Muscle of back (tissue), 11 donors: ENCODE measurements around the gene LRP1B. TPM values are rescaled to one million over a fixed set of nuclear protein-coding genes. Genes with fewer than 3 reads are reported as not detected.
"Not testable (repeated sequence)": the region's sequence is repeated elsewhere in the genome, so short reads cannot be mapped to it uniquely, and the experiment has no call there.

Experiments
- DNase-seq, 3 donors: peaks; one replicate each; pipeline versions ENCODE4 v3.0.0 to v3.0.0-alpha.2; 2013
- polyA plus RNA-seq, 10 donors: library from polyadenylated mRNA; unstranded; fragments of 120-200 nt; gene quantifications; one replicate each; pipeline ENCODE4 v1.2.1, GENCODE V29; 2013; ENCODE audit not compliant: insufficient read length in 10 of 10

Gene LRP1B
- polyA plus RNA-seq, 10 donors = 0.94 to 2.8 (median 1.9) TPM

DNA sequence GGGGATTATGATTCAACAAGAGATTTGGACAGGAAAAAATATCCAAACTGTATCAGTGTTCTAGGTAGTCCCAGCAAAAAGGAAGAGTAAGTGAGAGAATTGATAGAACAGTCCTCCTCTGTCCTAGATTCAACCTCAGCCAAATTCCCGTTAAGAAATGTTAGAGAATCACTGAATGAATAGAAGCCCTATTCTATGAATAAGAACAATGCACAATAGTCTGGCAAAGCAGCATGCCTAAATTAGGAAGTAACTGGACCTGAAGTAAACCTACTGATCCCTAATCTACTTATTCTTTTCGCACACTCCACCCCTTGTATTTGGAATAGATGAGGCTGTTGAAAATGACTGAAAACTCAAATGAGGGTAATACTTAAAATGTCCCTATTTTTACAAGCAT lies 1665.5 kb downstream of the LRP1B start:
- DNase-seq = no peak

DNA sequence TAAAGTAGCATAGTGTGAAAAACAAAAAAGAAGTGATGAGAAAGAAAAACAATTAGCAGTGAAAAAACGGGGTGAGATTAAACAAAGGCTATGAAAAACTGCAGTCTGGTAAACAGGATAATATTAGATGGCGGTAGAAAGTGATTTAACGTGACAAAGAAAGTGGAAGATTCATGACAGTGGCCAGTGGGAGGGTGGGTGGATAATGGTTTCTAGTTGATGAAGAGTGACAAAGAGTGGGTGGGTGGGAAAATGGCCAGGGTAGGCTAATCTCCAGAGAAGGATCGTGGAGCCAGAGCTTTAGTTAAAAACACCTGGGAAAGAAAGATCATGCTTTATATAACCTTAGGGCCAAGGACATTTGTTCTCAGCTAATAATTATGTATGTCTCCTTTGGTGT lies 1667.8 kb downstream of the LRP1B start:
- no peak for DNase-seq

DNA sequence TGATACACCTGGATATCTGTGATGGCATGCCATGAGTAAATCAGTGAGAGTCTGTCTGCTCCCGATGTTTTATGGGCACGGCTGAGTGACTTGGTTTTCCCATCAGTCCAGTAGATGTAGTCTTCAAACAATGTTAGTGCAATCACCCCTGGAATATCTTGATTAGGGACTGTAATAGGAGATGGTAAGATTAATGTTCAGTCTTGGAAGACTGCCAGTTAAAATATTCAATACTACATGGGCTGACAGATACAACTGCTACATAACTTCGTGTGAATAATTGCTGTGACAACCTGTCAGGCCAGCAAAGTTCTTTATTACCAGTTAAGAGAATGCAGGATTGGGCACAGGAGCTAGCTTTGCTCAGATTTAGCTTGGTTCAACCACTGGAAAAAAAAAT lies 1673.3 kb downstream of the LRP1B start:
- DNase-seq = no peak

DNA sequence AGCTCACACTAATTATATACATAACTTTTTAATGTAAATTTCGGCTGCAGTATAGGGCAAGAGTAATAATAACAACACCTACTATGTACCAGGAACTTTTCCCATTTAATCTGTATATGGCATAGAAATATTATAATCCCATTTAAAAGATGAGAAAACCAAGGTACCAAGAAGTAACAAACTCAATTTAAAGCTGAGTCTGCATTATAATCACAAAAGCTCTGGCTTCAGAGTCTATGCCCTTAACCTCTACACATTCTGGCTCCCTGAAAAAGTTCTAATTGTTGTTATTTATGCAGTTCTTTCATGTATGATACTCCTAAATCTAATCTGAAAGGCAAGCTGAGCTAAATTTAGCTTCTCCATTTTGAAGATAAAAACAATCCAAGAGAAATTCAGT lies 1675.5 kb downstream of the LRP1B start:
- DNase-seq = no peak

DNA sequence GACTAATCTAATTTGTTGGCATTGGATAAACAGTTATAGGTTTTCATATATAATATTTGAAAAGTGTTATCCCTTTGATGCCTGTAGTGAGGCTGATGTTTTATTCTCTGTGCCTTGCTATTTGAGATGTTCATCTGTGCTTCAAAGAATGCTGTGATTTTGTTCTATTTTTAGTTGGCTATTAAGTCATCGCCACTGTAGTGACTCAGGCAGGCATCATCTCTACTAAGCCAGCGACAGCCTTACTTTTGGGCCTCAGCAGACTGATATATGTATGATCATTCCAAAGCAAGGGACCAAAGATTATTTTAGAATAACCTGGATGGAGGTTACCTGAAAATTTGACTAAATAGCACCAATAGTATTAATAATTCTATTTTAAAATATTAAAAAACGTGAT lies 1676.1 kb downstream of the LRP1B start:
- peak in 1 of 3 donors; percentile 43 for DNase-seq

DNA sequence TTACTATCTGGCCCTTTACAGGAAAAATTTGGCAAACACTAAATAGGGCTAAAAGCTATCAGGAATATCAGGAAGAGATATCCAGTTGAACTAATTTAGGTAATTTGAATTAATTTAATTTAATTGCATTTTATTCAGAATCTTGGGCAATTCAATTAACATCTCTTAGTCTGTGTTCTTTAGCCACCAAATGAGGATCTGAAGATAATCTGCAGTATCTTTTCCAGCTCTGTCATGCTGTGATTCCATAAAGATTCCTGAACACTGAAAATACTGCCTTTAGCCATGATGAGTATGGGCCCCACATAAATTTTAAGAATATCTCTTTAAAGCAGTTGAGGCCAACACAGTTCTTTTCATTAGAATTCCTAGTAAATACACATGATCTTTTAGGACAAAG lies 1679.5 kb downstream of the LRP1B start:
- DNase-seq = no peak

DNA sequence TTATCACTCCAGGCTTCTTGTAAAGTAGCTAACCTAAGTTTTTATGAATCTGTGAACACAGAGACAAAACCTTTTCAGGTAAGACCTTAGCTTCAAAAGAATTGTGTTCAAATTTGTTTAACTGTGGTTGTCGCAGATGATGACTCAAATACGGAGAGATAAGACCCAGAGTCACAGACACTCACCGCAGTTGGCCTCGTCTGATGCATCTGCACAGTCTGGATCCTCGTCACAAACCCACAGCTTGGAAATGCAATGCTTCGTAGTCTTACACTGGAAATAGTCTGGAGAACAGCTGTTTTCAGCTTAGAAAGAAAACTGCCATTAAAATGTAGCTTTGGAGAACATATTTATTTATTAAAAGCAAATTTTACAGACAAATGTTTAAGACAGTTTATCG lies 1688.5 kb downstream of the LRP1B start:
- DNase-seq = peak in 2 of 3 donors; percentile 16 to 48

DNA sequence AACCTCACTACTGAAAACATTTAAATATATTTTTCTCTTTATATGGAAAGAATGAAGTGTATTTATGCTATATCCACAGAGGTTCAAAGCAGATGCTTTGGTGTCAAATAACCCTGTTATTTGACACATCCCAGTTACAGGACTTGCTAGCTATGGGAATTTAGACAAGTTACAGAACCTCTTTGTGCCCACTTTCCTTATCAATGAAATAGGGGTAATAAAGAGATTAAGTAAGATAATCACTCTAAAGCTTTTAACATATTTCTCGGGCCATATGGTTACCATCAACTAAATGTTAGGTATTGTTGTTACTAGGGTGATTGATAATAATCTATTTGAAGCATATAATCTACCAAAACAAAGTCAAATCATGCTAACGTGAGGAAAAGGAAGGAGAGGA lies 1690.0 kb downstream of the LRP1B start:
- peak in 1 of 3 donors; percentile 6 for DNase-seq

DNA sequence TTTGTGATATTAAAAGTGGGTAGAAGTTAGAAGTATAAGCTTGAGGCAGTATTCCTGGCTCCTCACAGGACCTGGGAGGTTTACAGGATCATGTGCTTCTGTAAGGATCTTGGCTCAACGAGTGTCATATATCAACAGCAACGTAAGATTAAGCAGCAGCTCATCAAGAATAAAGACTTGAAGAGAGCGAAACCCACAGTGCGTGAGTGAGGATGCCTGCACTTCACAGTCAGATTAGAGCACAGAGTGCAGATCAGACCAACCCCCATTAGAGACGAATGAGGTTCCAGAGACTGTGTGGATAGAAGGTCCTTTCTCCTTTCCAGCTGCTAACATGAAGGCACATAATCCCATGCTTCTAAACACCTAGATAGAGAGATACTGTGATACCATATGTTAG lies 1693.9 kb downstream of the LRP1B start:
- peak in 1 of 3 donors; percentile 4 for DNase-seq

DNA sequence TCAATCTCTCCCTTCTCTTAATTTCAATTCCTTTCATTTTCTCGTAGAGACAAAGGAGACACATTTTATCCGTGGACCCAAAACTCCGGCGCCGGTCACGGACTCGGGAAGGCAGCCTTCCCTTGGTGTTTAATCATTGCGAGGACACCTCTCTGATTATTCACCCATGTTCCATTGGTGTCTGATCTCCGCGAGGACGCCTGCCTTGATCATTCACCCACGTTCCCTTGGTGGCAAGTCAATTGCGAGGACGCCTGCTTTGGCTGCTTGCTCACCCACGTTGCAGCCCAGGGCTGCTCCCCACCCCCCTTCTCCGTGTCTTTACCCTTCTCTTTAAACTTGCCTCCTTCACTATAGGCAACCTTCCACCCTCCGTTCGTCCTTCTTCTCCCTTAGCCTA lies 1703.8 kb downstream of the LRP1B start:
- not testable (repeated sequence) for DNase-seq

DNA sequence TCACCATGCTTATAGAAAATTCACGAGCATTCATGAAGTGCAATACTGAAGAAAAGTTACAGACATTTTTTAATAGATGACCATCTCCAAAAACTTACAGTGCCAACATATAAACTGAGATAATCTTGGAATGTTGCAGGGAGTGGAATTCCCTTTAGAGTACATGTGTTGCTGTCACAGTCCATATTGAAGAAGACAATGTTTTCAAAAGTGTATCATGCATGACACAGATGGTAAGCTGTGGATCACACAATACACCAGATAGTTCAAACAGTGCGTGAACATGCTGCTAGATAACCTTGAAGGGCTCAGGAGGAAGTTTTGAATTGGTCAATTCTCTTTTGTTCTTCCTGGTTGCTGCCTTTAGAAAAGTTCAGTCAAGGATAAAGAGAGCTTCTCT lies 1706.3 kb downstream of the LRP1B start:
- no peak for DNase-seq

DNA sequence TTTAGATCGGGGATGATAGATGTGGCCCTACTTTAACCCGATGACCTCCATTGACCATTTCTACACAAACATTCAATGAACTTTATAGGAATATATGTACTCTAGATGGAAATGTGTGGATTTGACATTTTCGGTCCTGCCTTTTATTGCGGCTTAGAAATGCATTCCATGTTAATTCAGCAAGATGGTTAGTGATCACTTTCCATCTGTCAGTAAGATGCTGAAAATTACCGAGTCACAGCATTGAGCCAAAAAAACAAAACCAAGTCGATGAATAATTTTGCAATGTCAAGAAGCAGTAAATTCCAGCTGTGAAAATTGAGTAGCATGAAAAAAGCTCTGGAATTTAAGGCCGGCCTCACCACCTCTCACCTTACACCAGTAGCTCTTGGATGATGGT lies 1708.1 kb downstream of the LRP1B start:
- DNase-seq = no peak

DNA sequence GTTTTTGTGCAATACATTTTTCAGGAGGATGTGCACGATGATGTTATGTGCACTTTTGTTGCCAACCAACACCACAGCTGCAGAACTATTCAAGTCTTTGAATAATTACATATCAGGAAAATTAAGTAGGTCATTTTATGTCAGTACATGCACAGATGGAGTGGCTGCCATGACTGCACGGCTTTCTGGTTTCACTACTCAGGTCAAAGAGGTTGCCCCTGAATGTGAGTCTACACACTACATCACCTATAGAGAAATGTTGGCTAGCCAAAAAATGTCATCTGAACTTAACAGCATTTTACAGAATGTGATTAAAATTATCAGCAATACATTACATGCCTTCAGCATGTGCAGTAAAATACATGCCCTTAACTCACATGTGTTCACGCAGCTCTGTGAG lies 1713.3 kb downstream of the LRP1B start:
- DNase-seq = peak in 1 of 3 donors; percentile 6

DNA sequence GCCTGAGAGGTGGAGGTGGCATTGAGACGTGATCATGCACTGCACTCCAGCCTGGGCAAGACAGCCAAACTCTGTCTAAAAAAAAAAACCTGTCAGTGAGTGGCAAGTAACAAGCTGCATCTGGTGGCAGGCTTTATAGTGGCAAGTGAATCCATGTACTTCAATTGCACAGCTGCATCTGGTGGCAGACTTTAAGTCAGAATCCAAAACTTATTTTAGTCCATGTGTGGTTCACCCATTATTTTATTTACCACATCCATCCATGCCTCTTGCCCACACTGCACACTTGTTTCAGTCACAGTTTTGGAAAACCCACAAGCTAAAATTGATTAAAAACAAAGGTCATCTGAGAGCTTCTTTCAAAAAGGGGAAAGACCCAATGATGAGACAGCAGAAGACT lies 1714.2 kb downstream of the LRP1B start:
- DNase-seq = no peak

DNA sequence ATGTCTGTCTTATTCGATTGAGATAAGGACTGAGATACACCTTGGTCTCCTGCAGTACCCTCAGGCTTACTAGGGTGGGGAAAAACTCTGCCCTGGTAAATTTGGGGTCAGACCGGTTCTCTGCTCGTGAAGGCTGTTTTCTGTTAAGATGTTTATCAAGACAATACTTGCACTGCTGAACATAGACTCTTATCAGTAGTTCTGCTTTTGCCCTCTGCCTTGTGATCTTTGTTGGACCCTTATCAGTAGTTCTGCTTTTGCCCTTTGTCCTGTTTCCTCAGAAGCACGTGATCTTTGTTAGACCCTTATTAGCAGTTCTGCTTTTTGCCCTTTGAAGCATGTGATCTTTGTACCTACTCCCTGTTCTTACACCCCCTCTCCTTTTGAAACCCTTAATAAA lies 1715.8 kb downstream of the LRP1B start:
- DNase-seq = not testable (repeated sequence)

DNA sequence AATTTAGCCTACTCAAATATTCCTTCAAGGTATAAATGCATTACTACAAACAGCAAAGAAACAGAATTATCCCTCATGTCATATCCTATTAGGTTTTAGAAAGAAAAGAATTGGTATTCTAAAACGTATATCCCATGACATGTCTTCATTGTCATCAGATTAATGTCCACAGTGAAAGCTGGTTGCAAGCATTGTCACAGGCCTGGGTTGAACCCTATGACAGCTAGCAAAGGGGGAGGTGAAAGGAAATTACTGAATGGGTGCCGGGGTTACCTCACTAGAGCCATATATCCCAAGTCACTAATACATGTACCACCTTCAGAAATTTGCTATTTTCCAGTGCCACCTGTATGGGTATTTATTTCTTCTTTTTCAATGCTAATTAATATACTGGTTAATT lies 1720.1 kb downstream of the LRP1B start:
- DNase-seq = no peak

DNA sequence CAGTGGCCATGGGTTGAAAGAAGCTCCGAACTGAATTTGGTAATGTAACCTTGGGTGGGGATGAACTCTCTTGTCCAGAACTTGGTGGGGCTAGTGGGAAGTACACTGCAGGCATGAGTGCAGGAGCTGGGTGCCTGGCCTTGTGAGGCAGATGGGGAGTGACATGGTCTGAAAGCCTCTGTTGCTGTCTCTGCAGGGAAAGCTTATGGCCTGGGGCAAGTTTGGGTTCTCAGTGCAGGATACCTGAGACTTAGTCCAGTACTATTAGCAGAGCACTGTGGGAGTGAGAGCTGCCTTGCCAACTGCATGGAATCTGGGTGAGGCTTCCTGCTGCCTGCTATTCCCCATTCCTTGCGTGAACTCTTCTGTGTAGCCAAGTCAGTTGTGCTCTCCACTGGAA lies 1729.8 kb downstream of the LRP1B start:
- DNase-seq = no peak

DNA sequence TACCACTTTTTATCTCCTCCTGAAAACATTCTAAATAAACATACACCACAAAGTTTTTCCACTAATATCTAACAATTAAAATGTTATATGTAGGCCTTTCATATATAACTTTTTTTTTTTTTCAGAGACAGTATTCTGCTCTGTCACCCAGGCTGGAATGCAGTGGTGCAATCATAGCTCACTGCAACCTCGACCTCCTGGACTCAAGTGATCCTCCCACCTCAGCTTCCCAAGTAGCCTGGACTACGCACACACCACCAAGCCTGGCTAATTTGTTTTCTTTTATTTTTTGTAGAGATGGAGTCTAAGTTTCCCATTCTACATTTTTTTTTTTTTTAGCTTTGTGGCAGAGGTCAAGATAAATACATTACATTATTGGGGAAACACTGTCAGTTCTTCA lies 1738.0 kb downstream of the LRP1B start:
- no peak for DNase-seq

DNA sequence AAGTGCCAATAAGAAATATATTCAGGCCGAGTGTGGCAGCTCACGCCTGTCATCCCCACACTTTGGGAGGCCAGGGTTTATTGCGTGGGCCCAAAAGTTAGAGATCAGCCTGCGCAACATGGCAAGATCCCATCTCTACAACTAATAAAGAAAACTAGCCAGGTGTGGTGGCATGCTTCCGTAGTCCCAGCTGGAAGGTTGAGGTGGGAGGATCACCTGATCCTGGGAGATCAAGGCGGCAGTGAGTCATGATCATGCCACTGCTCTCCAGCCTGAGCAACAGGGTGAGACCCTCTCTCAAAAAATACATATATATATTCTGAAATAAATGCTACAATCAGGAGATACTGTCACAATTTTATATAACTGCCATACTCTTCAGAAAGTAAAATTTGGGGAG lies 1745.9 kb downstream of the LRP1B start:
- DNase-seq = no peak

DNA sequence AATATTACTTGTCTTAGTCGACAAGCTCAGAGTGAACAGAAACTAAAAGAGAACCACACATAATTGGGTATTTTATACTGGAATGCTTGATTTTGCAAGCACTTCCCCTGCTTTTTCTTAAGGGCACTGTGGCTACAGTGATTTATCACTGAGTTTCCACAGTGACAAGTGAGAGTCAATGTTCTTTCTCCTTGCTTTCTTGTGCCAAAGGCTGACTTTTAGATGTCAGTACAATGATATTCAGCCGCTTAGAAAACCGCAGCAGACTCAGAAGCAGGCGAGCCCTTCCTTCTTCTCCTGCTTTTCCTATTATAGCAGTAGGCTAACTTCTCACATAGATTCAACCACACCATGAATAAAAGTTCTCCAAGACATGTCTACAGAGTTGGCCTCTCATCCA lies 1747.0 kb downstream of the LRP1B start:
- DNase-seq = no peak

DNA sequence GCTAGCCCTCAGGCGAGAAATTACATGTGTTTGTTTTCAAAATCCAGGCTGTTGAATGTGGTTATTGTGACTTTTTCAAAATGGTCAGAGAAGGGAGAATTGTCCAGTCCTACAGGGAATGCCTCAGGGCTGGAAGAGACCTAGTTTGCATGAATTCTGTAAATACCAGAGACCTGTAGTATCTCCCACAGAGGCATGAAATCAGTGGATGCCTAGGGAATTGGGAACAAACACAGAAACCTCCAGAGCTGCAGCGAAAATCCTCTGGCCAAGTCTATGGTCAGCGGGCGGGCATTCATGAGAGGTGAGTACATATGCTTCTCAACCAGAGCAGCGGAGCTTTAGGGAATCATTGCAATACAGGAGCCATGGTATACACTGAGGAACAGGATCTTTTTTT lies 1754.1 kb downstream of the LRP1B start:
- DNase-seq = no peak

DNA sequence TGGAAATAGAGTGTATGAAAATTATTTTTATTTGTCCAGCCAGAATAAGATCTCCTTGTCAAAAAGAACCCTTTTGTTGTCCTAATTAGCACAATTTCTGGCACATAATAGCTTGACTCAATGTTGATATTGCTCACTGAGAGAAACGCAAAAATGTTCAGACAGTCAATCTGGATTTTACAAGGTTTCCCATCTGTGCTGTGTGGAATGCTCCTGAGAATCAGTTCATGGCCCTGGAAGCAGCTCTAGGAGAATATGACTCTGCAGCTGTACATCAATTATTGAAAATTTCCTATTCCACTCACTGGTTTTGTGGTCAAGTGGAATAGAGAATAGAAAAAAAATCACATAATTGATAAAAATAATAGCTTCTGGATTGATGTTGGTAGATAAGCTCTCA lies 1767.7 kb downstream of the LRP1B start:
- peak in 2 of 3 donors; percentile 4 to 30 for DNase-seq

DNA sequence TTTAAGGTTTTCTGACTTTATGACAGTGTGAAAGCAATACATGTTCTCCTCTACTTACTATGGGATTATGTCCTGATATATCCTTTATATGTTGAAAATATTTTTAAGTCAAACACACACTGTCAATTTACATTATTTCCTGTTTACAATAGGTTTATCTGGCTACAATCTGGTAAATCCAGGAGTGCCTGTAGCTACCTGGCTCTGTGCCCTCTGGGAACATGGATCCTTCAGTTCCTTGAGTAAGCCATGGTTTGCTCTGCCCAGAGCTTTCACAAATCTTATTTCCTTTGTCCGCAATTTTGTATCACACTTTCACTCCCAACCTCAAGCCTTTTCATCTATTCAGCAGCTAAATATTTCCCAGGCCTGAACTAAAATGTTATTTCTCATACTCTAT lies 1768.5 kb downstream of the LRP1B start:
- DNase-seq = no peak

DNA sequence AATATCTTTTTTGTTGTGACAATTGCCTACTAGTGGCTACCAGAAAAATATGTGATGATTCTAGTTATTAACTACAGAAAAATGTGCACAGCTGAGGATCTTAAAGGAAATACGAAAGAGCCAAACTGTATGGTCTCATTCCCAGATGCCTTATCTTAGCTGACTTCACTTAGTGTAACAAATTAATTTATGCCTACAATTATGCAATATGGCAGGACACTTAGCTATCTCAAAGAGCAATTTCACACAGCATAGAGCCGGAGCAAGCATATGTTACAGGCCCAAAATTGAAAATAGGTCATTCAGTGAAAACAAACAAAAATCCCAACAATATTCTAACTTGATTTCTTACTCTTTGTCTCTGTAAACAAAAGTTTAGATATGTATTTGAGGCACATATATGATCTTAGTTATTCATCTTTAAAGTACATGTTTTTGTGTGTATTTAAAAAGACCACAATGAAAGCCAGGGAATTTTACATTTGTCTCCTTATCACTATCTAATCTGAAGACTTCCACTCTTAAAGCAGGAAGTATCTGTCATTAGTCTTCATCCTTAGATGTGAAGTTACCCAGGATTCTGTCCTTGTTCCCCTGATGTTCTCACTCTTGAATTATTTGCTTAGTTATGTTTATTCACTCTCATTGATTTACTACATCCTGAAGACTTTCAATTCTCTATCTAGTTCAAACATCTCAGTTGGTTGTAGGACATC lies 1771.6 kb downstream of the LRP1B start:
- peak in 1 of 3 donors; percentile 16 for DNase-seq
